Measurements from ENCODE around the gene CNKSR2. TPM values are rescaled to one million over a fixed set of nuclear protein-coding genes. Genes with fewer than 3 reads are reported as not detected.
A peak's percentile ranks its signal among the peaks of the same experiment; 100 is the strongest.

Gene CNKSR2
- total RNA-seq, 1 experiment from 2014 or later: 1.5 TPM

DNA sequence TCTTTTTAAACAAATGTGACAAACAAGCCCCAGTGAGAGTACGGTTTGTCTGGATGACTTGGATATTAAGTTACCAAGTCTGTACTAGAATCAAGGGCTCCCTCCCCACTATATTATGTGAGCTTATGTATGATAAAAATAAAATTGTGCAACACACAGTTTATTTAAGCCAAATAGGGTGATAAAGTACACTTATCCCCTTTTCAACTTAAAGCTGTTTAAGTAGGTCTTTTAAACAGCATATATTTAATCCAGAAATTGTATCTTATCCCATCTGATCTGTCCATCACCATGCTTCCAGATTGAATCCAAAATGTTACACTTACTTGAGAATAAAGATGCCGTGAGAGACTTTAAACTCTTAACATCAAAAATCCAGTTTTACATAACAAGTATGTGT lies 285.9 kb downstream of the CNKSR2 start:
- Histone ChIP-seq H3K4me2 (no peak overlapping the region), H3K4me1 (replicated peaks; ENCODE audit: insufficient read depth) (peaks cover 19% of the 10 kb centered on the region), H3K9me3 (ENCODE audit: insufficient read depth, low read depth) (no peaks in the 10 kb centered on the region), H3K9me2 (ENCODE audit: insufficient read depth) (no peaks in the 10 kb centered on the region), H3K36me3 (ENCODE audit: low read depth) (no peaks in the 10 kb centered on the region), H3K27me3 (ENCODE audit: insufficient read depth, low read depth) (no peaks in the 10 kb centered on the region), H3K4me3 (no peak overlapping the region), H3K79me2 (ENCODE audit: low read depth) (no peaks in the 10 kb centered on the region), H4K20me1 (ENCODE audit: insufficient read depth) (no peaks in the 10 kb centered on the region), H2AFZ (no peak overlapping the region), H3F3A (ENCODE audit: insufficient read depth, low read depth) (peaks cover 13% of the 10 kb centered on the region; the same call in 1 of the 2 replicates), H3K27ac (no peak overlapping the region)
- POLR2A ChIA-PET (ENCODE audit: unreplicated experiment): no interaction called here
- CTCF ChIA-PET: no interaction called here
- intact Hi-C loops (cut with micrococcal nuclease; ENCODE audit: unreplicated experiment): no loop called here
- TF ChIP-seq, protein P1, sequence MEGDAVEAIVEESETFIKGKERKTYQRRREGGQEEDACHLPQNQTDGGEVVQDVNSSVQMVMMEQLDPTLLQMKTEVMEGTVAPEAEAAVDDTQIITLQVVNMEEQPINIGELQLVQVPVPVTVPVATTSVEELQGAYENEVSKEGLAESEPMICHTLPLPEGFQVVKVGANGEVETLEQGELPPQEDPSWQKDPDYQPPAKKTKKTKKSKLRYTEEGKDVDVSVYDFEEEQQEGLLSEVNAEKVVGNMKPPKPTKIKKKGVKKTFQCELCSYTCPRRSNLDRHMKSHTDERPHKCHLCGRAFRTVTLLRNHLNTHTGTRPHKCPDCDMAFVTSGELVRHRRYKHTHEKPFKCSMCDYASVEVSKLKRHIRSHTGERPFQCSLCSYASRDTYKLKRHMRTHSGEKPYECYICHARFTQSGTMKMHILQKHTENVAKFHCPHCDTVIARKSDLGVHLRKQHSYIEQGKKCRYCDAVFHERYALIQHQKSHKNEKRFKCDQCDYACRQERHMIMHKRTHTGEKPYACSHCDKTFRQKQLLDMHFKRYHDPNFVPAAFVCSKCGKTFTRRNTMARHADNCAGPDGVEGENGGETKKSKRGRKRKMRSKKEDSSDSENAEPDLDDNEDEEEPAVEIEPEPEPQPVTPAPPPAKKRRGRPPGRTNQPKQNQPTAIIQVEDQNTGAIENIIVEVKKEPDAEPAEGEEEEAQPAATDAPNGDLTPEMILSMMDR (conservative IDR thresholded peaks at IDR 0.05): no peak
- TF ChIP-seq EZH2 (IDR thresholded peaks at IDR 0.05; ENCODE audit: low read depth): no peak
- no TSS peak for BruUV-seq (replicated peaks)
- DNase-seq: no peak

DNA sequence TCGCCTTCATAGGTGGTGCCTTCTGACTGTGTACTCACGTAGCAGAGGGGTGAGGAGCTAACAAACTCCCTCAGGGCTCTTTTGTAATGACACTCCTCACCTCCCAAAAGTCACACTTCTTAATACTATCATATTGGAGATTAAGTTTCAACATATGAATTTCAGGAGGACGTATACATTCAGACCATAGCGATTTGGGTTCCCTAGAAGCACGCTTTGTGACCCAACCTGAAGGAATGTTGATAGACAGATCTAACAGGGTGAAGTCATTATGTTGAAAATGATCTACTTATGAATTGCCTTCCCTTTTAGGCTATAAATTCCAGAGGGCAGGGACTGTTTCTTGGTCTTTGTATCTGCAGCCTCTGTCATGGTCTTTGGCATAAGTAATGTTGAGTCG lies 287.1 kb downstream of the CNKSR2 start:
- Histone ChIP-seq H3K4me3 (no peak overlapping the region), H3K9me2 (ENCODE audit: insufficient read depth) (no peaks in the 10 kb centered on the region), H3K27ac (peak overlapping the region; percentile 59), H3K9me3 (ENCODE audit: insufficient read depth, low read depth) (no peaks in the 10 kb centered on the region), H3K36me3 (ENCODE audit: low read depth) (no peaks in the 10 kb centered on the region), H3K4me2 (peak overlapping the region; percentile 61), H3F3A (ENCODE audit: insufficient read depth, low read depth) (peaks cover 13% of the 10 kb centered on the region; the same call in 1 of the 2 replicates), H4K20me1 (ENCODE audit: insufficient read depth) (no peaks in the 10 kb centered on the region), H2AFZ (no peak overlapping the region), H3K79me2 (ENCODE audit: low read depth) (no peaks in the 10 kb centered on the region), H3K4me1 (replicated peaks; ENCODE audit: insufficient read depth) (peaks cover 19% of the 10 kb centered on the region), H3K27me3 (ENCODE audit: insufficient read depth, low read depth) (no peaks in the 10 kb centered on the region)
- intact Hi-C loops (cut with micrococcal nuclease; ENCODE audit: unreplicated experiment): no loop called here
- no peak for TF ChIP-seq EZH2 (IDR thresholded peaks at IDR 0.05; ENCODE audit: low read depth)
- TF ChIP-seq, protein P1 (conservative IDR thresholded peaks at IDR 0.05): no peak
- ChIA-PET CTCF (no interaction called here), POLR2A (ENCODE audit: unreplicated experiment) (no interaction called here)
- peak; percentile 12 to 82 for DNase-seq
- no TSS peak for BruUV-seq (replicated peaks)

DNA sequence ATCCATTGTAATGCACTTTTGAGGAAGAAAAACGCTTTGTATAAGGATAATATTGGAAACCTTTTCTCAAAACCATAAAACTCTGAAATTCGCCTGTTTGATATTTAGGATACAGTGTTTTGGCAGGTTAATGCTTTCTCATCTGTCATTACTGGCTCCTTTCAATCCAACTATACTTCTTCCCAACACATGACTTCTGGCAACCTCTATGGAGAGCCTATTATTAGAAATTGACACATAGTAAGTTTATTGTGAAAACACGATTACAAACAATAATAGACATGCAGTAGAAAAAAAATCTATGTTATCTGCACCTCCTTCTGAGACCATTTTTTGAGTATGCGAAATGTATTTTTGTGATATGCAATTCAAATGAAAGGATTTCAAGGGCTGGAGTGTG lies 288.5 kb downstream of the CNKSR2 start:
- H3K4me1 ChIP-seq (replicated peaks; ENCODE audit: insufficient read depth): peaks cover 19% of the 10 kb centered on the region
- H3K9me2 ChIP-seq (ENCODE audit: insufficient read depth): no peaks in the 10 kb centered on the region
- no peak overlapping the region for H2AFZ ChIP-seq
- intact Hi-C loops (cut with micrococcal nuclease; ENCODE audit: unreplicated experiment): no loop called here
- ChIA-PET CTCF (no interaction called here), POLR2A (ENCODE audit: unreplicated experiment) (no interaction called here)
- no peaks in the 10 kb centered on the region for H3K36me3 ChIP-seq (ENCODE audit: low read depth)
- no peaks in the 10 kb centered on the region for H3K79me2 ChIP-seq (ENCODE audit: low read depth)
- TF ChIP-seq, protein P1 (conservative IDR thresholded peaks at IDR 0.05): no peak
- TF ChIP-seq EZH2 (IDR thresholded peaks at IDR 0.05; ENCODE audit: low read depth): no peak
- H3K27me3 ChIP-seq (ENCODE audit: insufficient read depth, low read depth): no peaks in the 10 kb centered on the region
- H3K27ac ChIP-seq: no peak overlapping the region
- no peak for DNase-seq
- H3F3A ChIP-seq (ENCODE audit: insufficient read depth, low read depth): peaks cover 13% of the 10 kb centered on the region; the same call in 1 of the 2 replicates
- H3K4me2 ChIP-seq: no peak overlapping the region
- no TSS peak for BruUV-seq (replicated peaks)
- H3K4me3 ChIP-seq: no peak overlapping the region
- no peaks in the 10 kb centered on the region for H3K9me3 ChIP-seq (ENCODE audit: insufficient read depth, low read depth)
- H4K20me1 ChIP-seq (ENCODE audit: insufficient read depth): no peaks in the 10 kb centered on the region
